ENCODE measurements around the gene PDILT.

The PDILT gene

DNA sequence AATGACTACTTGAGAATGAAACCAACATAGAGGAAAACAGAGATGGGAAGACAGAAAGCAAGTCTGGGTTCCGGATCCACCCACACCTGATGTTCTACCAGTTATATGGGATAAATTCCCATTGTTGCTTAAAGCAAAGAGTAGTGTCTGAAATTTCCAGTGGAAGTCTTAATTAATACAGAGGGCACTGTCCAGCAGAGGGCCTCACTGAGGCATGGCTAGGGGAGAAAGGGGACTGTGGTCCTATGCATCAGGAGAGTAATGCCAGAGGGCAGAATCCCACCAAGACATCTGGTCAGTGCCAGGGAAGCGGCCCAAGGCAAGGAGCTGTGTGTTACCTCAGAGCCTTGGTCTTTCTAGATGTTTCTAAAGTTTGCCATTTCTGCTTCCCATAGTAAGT is 44.5 kb downstream of the PDILT start:
- no peak for DNase-seq (ENCODE audit: low spot score)

- no peak for DNase-seq (ENCODE audit: low spot score)
Measured at GRCh38 chr16:20355114-20355782, 49.3 kb downstream of the PDILT start.

DNA sequence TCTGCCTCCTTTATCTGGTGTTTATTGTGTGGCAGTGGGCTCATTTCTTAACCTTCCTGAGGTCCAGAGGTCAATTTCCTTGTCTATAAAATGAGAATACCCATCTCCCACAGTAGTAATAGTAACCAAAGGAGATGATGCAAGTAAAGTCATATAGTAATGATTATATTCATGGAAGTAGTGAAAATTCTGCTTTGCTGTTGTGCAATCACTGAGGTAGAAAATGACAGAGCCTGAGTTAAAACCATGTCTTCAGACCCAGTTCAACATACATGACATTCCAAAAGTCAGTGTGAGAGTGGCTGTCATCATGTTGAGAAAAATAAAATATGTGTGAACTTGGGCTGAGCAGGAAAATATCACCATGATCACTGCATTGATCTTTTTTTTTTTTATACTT is 51.2 kb downstream of the PDILT start:
- no peak for DNase-seq (ENCODE audit: low spot score)

- no peak for DNase-seq (ENCODE audit: low spot score)
Measured at GRCh38 chr16:20352615-20353014, 51.9 kb downstream of the PDILT start, which contains the start of gene UMOD. UMOD (minus strand) TSS chr16:20352715; CDS start chr16:20350737, 1,978 bp downstream.

DNA sequence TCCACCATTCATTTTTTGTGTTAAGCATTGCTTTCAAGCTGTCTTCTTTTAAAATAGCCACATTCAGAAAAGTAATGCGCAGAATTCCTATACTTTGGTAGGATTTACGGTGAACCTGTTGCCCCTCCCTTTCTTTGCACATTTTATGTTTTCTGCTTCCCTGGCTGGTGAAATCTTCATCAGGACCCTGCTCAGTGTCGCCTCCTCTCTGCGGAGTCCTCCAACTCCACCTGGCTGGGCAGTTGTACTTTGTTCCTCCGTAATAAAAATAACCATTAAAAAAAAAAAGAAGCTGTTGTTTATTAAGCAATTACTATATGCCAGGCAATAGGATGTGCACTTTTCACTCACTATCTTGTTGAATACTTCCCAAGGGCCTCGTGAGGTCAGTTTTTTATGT is 54.9 kb downstream of the PDILT start:
- DNase-seq (ENCODE audit: low spot score) = no peak

DNA sequence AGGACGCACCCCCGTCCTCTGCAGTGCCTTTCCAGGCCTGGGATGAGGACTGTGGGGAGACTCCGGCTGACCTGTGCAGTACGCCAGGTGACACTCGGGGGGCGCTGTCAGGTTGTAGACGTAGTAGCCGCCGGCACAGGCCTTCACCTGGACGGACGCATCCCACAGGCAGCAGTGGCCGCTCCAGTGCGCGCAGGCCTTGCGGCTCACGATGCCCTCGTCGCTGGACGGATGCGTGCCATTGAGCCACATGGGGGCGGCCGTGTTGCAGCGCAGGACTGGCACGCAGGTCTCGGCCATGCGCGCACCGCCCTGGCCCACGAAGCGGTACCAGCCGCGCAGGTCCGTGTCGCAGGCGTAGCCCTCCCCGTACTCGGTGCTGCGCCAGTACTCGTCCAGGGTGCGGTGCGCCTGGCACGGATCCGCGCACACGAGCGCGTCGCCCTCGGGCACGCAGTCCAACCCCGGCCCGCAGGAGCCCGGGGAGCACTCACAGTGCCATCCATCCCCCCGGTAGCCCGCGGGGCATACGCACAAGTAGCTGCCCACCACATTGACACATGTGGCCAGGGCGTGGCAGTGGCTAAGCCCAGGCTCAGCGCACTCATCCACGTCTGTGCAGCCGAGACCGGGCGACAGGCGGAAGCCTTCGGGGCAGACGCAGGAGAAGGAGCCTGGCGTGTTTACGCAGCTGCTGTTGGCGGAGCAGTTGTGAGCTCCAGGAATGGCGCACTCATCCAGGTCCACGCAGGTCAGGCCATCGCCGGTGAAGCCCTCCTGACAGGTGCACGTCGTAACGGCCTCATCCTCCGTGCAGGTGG is 56.0 kb downstream of the PDILT start:
- DNase-seq (ENCODE audit: low spot score) = no peak

- no peak for DNase-seq (ENCODE audit: low spot score)
Measured at GRCh38 chr16:20347666-20348364, 56.7 kb downstream of the PDILT start.

- no peak for DNase-seq (ENCODE audit: low spot score)
Measured at GRCh38 chr16:20344611-20345010, 59.9 kb downstream of the PDILT start.

- no peak for DNase-seq (ENCODE audit: low spot score)
Measured at GRCh38 chr16:20339744-20340143, 64.8 kb downstream of the PDILT start.

DNA sequence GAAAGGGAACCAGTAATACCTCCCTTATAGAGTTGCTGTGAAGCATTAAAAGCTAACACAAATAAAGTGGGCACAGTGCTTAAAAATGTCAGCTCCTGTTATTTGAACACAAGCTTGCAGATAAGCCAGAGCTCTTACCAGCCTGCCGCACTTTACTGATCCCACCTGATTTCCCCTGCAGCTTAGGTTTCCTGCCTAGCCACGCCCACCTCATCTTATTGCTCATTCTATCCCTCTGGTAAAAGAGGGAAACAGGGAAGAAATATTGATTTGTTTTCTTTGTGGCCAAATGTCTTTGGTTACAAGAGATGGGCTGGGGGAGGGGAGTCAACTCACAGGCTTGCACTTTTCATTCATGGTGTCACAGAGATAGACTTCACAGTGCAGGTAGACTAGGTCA is 67.6 kb downstream of the PDILT start:
- DNase-seq (ENCODE audit: low spot score) = no peak

DNA sequence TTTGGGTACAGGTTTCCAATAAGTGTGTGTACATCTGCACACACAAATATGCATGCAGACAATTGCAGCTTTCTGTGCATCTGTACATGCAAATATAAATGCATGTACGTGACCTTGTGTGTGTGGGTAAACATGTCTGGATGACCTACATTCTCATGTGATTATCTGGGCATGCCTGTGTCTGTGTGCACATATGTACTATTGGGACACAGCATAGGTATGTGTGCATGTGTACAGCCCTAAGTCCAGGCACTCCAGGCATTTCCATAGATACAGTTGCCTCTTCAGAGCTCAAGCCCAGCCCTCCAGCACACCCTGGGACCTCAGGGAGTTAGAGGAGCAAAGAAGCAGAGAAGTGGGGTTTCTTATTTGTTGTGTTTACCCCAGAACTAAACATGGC is 70.1 kb downstream of the PDILT start:
- no peak for DNase-seq (ENCODE audit: low spot score)

- DNase-seq (ENCODE audit: low spot score) = no peak
Measured at GRCh38 chr16:20333120-20333519, 71.4 kb downstream of the PDILT start.

- DNase-seq (ENCODE audit: low spot score) = no peak
Measured at GRCh38 chr16:20332411-20332810, 72.1 kb downstream of the PDILT start.

DNA sequence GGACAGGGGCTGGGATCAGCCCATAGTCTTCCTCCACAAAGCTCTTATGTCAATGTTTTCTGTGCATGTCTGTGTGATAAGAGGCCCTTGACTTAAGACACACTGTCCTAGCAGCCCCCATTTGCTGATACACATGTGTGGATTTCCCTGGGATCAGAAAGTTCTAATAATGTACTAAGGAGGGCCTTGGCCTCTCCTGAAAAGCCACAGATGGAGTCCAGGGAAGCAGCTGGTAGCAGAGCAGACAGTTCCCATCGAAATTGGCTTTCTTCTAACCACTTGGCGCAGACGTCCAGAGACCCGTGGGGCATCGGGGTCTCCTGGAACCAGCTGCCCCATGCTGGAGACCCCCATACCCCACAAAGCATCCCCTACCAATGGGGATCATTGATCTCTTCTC is 72.9 kb downstream of the PDILT start:
- DNase-seq (ENCODE audit: low spot score) = no peak

GRCh38 chr16:20329392-20330138 is 75.0 kb downstream of the PDILT start:
- DNase-seq (ENCODE audit: low spot score) = no peak

DNA sequence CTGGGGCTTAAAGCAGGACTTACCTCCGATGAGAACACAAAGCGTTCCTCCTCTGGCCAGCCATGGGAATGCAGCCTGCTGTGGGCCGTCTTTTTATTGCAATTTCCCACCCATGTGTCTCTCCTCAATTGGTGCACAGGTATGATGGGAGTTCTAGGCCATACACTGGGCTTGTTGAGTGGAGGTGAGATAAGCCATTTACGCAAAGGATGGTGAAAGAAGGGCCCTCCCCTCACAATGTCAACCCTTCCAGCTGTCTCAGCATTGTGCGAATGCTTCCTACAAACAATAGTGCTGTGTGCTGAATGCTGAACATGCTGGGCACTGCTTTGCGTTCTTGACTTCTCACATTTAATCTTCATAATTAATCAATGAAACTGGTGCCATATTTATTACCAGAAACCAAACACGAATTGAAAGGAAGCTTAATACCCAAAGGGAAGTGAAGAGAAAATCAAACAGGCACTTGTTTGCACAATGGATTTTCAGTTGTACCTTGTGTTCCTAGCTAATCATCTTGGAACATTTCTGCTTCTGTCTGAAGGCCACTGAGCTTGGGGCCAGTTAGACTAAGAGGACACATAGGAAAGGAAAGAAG is 77.0 kb downstream of the PDILT start, which contains the start of gene GP2:
GP2 (minus strand) TSS at position 70 of the 598 bp plus-strand sequence. CDS start 1,082 bp downstream, outside the sequence.
- DNase-seq (ENCODE audit: low spot score) = no peak

GRCh38 chr16:20326321-20326720 is 78.2 kb downstream of the PDILT start:
- DNase-seq (ENCODE audit: low spot score) = no peak

- no peak for DNase-seq (ENCODE audit: low spot score)
Measured at GRCh38 chr16:20325005-20325404, 79.5 kb downstream of the PDILT start.

DNA sequence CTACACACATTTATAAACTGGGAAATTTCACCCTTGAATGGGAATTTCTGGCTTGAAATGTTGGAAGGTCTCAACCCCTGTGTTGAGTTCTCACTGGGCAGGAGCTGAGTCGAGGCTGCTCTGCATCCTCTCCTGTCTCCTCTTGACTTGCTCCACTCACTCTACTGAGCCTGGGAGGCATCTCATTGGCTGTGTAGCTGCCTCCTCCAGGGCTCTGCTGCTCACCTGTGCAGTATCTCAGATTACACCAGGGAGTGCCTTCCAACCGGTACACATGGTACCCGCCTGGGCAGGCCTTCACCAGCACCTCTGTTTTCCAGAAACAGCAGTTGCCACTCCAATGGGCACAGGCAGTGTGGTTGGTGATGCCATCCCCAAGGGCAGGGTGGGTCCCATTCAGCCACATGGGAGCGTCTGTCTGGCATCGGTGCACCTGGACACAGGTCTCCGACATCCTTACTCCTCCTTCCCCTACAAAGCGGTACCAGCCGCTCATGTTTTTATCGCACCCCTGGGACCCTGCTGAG is 80.9 kb downstream of the PDILT start:
- no peak for DNase-seq (ENCODE audit: low spot score)

GRCh38 chr16:20322696-20323095 is 81.8 kb downstream of the PDILT start:
- DNase-seq (ENCODE audit: low spot score) = no peak

DNA sequence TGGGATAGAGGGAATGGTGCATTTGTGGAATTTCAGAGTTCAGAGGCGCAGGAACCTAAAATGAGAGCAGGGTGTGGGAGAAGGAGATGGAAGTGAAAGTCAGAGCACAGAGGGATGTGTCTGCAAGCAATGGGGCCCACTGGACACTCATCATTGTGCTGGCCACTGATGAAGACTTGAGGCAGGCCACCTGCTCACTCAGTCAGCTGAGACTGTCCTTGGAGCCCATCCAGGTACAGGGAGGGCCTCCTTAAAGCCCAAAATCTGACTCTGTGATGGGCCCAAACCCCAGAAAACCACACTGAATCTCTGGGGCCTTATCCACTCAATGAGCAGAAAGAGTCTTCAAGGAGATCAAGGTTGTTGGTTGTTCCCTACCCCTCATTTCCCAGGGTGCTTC is 82.9 kb downstream of the PDILT start:
- DNase-seq (ENCODE audit: low spot score) = no peak

All from AG08395 (cell line).